WERI-Rb-1 (cell line): Measurements from ENCODE around the gene MB21D2.

ENCODE experiments used
- DNase-seq: peaks from one replicate; pipeline ENCODE4 v3.0.0-alpha.2; 2020
- H3K27ac ChIP-seq: fragments of 250-450 bp; sonication (Bioruptor Pico); 2 replicates; pipeline ENCODE4 v1.5.1; 2020; ENCODE audit warnings: mild to moderate bottlenecking, moderate library complexity
- H3K27me3 ChIP-seq: fragments of 250-450 bp; sonication (Bioruptor Pico); 2 replicates; pipeline ENCODE4 v1.5.1; 2021; ENCODE audit warnings: mild to moderate bottlenecking, low read depth, moderate library complexity; ENCODE audit not compliant: insufficient read depth, severe bottlenecking
- H3K36me3 ChIP-seq: fragments of 250-450 bp; sonication (Bioruptor Pico); 2 replicates; pipeline ENCODE4 v1.5.1; 2020; ENCODE audit warnings: mild to moderate bottlenecking, moderate library complexity
- H3K4me3 ChIP-seq: 2 replicates; pipeline ENCODE4 v1.5.1; 2011; ENCODE audit warnings: low read depth, mild to moderate bottlenecking, control low read depth, low read length
- H3K9me3 ChIP-seq: fragments of 250-450 bp; sonication (Bioruptor Pico); 2 replicates; pipeline ENCODE4 v1.5.1; 2021; ENCODE audit warnings: mild to moderate bottlenecking, moderate library complexity; ENCODE audit not compliant: severe bottlenecking
- TF ChIP-seq, protein P1 (sequence below): IDR thresholded peaks from 2 replicates; pipeline ENCODE4 v1.5.1; 2011; ENCODE audit warnings: low read depth, mild to moderate bottlenecking, control low read depth, inconsistent platforms, low read length

Gene MB21D2

DNA sequence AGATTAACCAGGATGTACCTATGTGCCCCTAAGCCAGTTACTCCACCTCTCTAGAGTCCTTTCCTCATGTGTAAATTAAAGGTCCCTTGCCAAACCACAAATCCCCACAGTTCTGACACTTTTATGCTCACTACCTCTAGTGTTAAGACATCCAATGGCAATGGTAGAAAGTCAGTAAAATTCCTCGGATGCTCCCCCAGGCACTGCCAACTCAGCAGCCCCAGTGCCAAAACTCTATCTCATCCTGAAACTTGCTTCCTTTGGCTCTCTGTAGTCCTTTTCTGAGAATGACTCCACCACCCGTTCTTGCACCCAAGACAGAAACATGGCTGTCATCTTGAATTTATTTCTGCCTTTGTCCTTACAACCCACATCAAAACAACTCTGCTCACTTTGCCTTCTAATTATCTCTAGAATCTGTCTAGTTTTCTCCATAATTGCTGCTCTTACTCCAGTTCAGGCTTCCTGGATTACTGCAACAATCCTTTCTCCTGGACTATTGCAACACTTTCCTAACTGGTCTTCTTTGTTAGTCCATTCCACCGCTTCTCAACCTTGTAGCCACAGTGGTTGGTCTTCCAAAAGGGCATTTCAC is 41.6 kb downstream of the MB21D2 start:
- H3K4me3 ChIP-seq = no peak overlapping the region
- H3K9me3 ChIP-seq = no peaks in the 10 kb centered on the region
- H3K27me3 ChIP-seq = no peaks in the 10 kb centered on the region
- TF ChIP-seq, protein P1, sequence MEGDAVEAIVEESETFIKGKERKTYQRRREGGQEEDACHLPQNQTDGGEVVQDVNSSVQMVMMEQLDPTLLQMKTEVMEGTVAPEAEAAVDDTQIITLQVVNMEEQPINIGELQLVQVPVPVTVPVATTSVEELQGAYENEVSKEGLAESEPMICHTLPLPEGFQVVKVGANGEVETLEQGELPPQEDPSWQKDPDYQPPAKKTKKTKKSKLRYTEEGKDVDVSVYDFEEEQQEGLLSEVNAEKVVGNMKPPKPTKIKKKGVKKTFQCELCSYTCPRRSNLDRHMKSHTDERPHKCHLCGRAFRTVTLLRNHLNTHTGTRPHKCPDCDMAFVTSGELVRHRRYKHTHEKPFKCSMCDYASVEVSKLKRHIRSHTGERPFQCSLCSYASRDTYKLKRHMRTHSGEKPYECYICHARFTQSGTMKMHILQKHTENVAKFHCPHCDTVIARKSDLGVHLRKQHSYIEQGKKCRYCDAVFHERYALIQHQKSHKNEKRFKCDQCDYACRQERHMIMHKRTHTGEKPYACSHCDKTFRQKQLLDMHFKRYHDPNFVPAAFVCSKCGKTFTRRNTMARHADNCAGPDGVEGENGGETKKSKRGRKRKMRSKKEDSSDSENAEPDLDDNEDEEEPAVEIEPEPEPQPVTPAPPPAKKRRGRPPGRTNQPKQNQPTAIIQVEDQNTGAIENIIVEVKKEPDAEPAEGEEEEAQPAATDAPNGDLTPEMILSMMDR = no peak
- no peak overlapping the region for H3K27ac ChIP-seq
- no peak for DNase-seq
- H3K36me3 ChIP-seq = no peaks in the 10 kb centered on the region

DNA sequence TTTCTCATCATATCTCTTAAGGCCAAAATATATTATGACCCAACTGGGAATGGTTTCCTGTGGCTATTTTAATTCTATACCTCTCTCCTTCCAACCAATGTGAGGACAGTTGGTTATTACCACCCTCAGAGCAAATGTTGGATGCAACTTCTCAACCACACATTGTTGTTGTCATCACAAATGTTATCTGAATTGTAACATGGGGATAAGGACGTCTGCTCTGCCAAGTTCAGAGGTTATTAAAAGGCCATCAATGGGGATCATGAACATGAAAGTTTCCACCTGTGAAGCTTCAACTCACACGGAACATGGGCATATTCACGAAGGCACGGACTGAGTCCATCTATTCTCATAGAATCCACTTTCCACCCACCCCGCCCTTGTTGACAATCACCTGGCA is 46.8 kb downstream of the MB21D2 start:
- no peaks in the 10 kb centered on the region for H3K36me3 ChIP-seq
- no peak overlapping the region for H3K4me3 ChIP-seq
- no peak overlapping the region for H3K27ac ChIP-seq
- no peak for DNase-seq
- TF ChIP-seq, protein P1 = no peak
- H3K27me3 ChIP-seq = no peaks in the 10 kb centered on the region
- H3K9me3 ChIP-seq = no peaks in the 10 kb centered on the region

DNA sequence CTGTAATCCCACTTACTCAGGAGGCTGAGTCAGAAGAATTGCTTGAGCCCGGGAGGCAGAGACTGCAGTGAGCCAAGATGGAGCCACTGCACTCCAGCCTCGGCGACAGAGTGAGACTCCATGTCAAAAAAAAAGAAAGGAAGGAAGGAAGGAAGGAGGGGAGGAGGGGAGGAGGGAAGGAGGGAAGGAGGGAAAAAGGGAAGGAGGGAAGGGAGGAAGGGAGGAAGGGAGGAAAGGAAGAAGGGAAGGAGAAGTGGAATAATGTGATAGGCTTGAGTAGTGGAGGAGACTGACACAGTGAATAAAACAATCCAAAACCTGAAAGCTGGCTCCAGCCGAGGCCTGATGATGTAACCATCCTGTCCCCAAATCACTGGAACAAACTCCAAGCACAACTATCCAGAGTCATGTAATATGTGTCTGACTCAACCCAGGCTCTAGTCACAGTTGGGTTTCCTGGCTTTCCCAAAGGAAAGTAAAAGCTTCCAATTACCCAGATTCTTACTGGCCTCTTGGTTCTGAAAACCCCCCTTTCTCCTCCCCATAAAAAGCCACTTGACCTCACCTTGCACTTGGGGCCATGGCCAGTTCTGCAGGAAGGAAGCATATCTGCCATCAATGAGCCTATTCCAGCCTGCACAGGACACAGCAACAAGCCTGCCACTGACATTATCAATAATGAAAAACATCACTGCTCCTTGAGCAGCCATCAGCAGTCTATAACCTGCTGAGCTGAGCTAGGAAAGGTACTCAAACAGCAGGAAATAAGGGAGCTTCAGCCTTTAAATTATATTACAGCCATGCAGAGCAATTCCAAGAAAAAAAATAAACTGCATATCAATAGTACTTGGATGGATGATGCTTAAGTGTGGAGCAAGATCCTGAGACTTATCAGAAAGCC is 48.3 kb downstream of the MB21D2 start:
- no peak overlapping the region for H3K27ac ChIP-seq
- no peak for DNase-seq

DNA sequence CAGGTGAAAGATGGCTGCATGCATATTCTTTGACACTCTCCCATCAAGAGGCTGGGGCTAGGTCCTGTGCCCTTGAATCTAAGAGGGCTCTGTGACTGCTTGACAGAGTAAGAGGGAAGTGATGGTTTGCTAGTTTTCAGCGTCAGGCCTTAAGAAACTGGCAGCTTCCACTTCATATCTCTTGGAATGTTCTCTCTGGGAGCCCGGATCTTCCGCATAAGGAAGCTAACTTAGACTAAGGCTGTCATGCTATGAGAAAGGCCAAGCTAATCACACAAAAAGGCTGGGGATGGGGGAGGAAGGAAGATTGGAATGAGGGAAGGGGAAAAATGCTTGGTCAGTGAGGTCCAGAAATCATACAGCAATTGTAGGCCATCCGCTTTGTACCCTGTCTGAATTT is 50.0 kb downstream of the MB21D2 start:
- Histone ChIP-seq H3K27me3 (no peaks in the 10 kb centered on the region), H3K9me3 (no peaks in the 10 kb centered on the region), H3K27ac (no peak overlapping the region), H3K4me3 (no peak overlapping the region), H3K36me3 (no peaks in the 10 kb centered on the region)
- DNase-seq = no peak
- TF ChIP-seq, protein P1 = no peak

More for the DNA sequence above, 48.3 kb downstream of the MB21D2 start:
- TF ChIP-seq, protein P1 = no peak
- H3K4me3 ChIP-seq = no peak overlapping the region
- no peaks in the 10 kb centered on the region for H3K9me3 ChIP-seq
- H3K36me3 ChIP-seq = no peaks in the 10 kb centered on the region
- no peaks in the 10 kb centered on the region for H3K27me3 ChIP-seq

DNA sequence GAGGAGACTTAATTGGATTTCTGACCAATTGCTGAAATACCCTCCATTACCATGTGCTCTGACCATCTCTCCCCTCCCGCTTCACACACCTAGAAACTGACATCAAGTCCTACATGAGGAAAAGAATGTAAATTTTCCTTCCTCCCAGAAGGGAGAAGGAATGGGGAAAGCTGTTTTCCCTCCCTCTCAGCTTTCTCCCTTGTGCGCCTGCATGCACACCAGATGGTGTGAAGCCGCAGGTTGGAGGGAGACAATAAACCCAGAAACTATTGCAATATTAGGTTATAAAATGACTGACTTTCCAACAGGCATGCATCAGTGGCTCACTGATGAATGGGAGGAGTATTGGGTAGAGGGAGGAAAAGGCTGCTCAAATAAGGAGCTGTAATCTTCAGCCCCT is 50.9 kb downstream of the MB21D2 start:
- no peaks in the 10 kb centered on the region for H3K9me3 ChIP-seq
- no peak overlapping the region for H3K4me3 ChIP-seq
- no peak overlapping the region for H3K27ac ChIP-seq
- H3K36me3 ChIP-seq = no peaks in the 10 kb centered on the region
- H3K27me3 ChIP-seq = no peaks in the 10 kb centered on the region
- TF ChIP-seq, protein P1 = no peak
- no peak for DNase-seq
